GM11168 (cell line): ENCODE measurements around the gene NCAPG.
"Not testable (repeated sequence)": the region's sequence is repeated elsewhere in the genome, so short reads cannot be mapped to it uniquely, and the experiment has no call there.

Source experiments
- in situ Hi-C: fragments of 300-500 bp; cut with MboI; formaldehyde crosslinking; loops from one replicate; pipeline ENCODE4 v1.12.0; 2022; ENCODE audit warnings: low sequenced_read_pairs; ENCODE audit not compliant: unreplicated experiment

The NCAPG gene

GRCh38 chr4:17788956-17789355, 21.8 kb upstream of the NCAPG start:
- in situ Hi-C loops: no loop called here

GRCh38 chr4:17794730-17795129, 16.0 kb upstream of the NCAPG start:
- in situ Hi-C loops: no loop called here

GRCh38 chr4:17797808-17798207, 13.0 kb upstream of the NCAPG start:
- in situ Hi-C loops: no loop called here

- in situ Hi-C loops: no loop called here
Observed at GRCh38 chr4:17805580-17806155, 5.1 kb upstream of the NCAPG start.

DNA sequence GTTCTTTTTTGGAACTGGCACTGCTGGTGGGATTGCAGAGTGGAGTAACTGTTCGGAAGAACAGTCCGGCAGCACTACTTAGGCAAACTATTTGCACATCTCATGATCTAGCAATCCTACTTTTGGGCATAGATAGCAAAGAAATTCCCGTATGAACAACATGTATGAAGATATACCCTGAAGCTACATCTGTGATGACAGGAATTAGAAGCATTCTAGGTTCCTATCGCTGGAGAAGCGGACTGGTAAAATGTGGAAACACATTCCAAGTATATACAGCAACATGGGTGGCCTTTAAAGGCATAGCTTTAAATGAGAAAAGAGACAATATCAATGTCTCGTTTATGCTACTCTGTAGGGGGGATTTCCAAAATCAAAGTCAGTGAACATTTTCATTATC, 3.3 kb upstream of the NCAPG start:
- in situ Hi-C loops: no loop called here

DNA sequence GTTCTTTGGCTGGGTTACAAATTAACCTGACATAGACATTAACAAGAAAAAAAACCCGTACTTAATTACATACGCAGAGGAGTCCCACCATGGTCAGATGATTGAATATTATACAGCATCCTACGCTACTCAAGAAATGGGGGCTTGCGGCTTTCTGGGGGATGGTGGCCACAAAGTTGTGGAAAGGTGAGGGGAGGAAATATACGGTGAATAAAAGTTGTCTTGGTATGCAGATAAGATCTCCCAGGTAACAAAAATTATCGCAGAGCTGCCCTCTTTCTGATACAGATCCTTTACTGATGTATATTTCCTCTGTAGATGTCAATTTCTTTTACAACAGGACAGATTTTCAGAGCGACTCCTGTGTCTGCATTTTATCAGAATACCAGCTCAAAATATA, 1.1 kb upstream of the NCAPG start:
- in situ Hi-C loops: loop anchor here (10.0 kb wide), 3 partner anchors 255 to 785 kb away; no protein-coding TSS in a partner anchor

DNA sequence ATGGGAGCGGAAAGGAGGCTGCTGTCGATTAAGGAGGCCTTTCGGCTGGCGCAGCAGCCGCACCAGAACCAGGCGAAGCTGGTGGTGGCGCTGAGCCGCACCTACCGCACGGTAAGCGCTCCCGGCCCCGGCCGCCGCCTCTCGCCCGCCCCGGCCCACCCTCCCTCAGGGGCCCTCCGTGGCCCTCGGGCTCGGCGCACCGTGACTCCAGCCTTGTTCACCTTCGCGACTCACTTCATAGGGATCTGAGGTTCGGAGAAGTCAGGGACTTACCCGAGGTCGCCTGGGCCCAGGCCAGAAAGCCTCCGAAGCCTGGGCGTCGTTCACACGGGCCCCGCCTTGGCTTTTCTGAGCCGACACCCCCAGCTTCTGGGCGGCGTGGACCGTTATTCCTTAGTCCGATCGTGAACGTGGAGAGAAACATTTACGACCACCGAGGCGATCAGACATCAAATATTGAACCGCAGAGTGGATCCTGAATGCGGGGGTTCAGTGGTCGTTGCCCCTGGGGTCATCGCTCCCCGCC, 362 bp downstream of the NCAPG start:
- in situ Hi-C loops: loop anchor here (10.0 kb wide), 3 partner anchors 256 to 784 kb away; no protein-coding TSS in a partner anchor

DNA sequence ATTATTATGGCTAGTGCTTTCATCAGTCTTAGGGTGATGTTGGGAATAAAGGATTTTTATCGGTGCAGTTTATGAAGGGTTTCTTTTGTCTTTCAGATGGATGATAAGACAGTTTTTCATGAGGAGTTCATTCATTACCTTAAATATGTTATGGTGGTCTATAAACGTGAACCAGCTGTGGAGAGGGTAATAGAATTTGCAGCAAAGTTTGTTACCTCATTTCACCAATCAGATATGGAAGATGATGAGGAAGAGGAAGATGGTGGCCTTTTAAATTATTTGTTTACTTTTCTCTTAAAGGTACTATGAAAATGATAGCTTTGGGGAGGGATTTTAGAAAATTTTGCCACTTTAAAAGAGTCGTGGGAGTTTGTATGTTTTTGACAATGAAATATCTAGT, 1.3 kb downstream of the NCAPG start:
- in situ Hi-C loops: loop anchor here (10.0 kb wide), 3 partner anchors 257 to 783 kb away; no protein-coding TSS in a partner anchor

- in situ Hi-C loops: loop anchor here (10.0 kb wide), 3 partner anchors 258 to 782 kb away; no protein-coding TSS in a partner anchor
Observed at GRCh38 chr4:17812801-17813200, 2.0 kb downstream of the NCAPG start.

DNA sequence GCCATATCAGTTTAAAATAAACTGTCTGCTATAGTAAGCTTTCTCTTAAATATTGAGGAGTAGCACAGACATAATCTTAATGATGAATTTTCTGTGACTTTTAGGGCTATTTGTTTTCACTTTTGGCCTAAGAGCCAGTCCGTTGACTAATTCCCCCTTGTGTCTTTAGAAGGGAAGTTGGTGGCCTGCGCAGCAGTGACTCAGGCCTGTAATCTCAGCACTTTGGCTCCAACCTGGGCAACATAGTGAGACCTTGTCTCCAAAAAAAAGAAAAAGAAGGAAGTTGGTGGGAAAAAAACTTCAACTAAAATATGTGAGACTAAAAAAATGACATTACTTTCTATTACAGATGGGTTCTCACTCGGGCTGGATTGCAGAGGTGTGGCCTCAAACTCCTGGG, 3.4 kb downstream of the NCAPG start:
- in situ Hi-C loops: loop anchor here (10.0 kb wide), 3 partner anchors 259 to 781 kb away; no protein-coding TSS in a partner anchor

DNA sequence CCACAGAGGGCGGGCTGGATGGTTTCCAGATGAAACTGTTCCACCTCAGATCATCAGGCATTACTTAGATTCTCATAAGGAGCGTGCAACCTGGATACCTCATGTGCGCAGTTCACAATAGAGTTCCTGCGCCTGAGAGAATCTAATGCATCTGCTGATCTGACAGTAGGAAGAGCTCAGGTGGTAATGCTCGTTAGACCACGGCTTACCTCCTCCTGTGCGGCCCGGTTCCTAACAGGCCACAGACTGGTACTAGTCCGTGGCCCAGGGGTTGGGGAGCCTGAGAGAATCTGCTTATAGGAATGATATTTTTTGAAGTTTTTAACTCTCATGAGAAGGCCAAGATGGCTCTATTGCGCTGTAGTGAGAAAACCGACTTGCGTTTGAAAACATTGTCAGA, 5.4 kb downstream of the NCAPG start:
- in situ Hi-C loops: loop anchor here (10.0 kb wide), 3 partner anchors 261 to 779 kb away; no protein-coding TSS in a partner anchor

DNA sequence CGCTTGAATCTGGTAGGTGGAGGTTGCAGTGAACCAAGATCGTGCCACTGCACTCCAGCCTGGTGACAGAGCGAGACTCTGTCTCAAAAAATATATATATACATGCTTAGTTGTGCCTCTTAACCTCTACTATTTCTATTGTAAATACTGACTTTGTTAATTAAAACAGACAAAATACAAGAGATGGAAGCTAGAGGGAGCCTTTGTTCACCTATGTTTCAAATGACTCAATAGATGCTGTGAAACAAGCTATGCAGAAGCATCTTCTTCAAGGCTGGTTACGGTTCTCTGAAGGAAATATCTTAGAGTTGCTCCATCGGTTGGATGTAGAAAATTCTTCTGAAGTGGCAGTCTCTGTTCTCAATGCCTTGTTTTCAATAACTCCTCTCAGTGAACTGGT, 6.2 kb downstream of the NCAPG start:
- in situ Hi-C loops: loop anchor here (10.0 kb wide), 3 partner anchors 262 to 778 kb away; no protein-coding TSS in a partner anchor

DNA sequence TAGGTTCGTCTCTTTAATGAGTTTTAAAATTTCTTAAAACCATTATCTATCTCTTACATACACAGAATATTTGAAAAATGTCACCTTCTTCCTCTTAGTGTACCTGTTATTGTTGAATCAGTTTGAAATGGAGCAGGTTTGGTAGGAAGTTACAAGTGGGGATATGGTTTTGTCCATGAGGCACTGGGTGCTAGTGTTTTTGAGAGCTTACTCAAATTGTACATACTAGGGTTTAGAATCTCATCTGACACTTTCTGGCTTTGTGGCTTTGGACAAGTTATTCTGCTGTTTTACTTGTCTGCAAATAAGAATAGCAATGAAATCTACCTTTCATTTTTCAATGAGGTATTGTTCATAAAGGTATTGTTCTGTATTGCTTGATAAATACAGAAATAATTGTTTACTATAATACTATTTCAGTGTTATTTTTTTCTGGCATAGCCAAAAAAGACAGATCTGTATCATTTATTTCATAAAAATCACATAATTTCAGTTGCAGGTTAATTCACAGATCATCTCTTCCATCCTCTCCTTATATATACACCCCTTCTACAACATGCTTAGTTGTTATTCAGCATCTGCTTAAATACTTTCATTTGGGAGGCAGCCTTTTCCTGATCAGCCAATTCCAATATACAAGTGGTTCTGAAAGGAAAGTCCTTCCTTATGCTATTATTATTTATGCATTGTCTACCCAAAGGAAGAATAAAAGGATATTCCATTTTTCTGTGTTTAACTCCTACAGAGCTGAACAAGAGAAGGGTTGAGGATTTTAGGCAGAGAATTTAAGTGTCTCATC, 13.3 kb downstream of the NCAPG start:
- in situ Hi-C loops: no loop called here

- in situ Hi-C loops: no loop called here
Observed at GRCh38 chr4:17846266-17846665, 35.5 kb downstream of the NCAPG start.

DNA sequence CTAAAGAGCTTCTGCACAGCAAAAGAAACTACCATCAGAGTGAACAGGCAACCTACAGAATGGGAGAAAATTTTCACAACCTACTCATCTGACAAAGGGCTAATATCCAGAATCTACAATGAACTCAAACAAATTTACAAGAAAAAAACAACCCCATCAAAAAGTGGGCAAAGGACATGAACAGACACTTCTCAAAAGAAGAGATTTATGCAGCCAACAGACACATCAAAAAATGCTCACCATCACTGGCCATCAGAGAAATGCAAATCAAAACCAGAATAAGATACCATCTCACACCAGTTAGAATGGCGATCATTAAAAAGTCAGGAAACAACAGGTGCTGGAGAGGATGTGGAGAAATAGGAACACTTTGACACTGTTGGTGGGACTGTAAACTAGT, 39.5 kb downstream of the NCAPG start:
- in situ Hi-C loops: not testable (repeated sequence)

- in situ Hi-C loops: no loop called here
Observed at GRCh38 chr4:17851959-17852358, 41.2 kb downstream of the NCAPG start.

GRCh38 chr4:17854036-17854435, 43.3 kb downstream of the NCAPG start:
- in situ Hi-C loops: no loop called here

- in situ Hi-C loops: no loop called here
Observed at GRCh38 chr4:17859793-17860406, 49.1 kb downstream of the NCAPG start.

DNA sequence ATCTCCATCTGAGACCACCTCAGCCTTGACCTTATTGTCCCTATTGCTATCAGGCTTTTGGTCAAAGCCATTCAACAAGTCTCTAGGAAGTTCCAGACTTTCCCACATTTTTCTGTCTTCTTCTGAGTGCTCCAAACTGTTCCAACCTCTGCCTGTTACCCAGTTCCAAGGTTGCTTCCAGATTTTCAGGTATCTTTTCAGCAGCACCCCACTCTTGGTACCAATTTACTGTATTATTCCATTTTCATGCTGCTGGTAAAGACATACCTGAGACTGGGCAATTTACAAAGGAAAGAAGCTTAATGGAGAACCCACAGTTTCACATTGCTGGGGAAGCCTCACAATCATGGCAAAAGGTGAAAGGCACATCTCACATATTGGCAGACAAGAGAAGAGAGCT, 51.1 kb downstream of the NCAPG start:
- in situ Hi-C loops: not testable (repeated sequence)

- in situ Hi-C loops: no loop called here
Observed at GRCh38 chr4:17865866-17866363, 55.1 kb downstream of the NCAPG start.

GRCh38 chr4:17866810-17867209, 56.0 kb downstream of the NCAPG start:
- in situ Hi-C loops: no loop called here
